Testis (tissue), 3 donors: ENCODE measurements around the gene RDH13. TPM values are rescaled to one million over a fixed set of nuclear protein-coding genes. Genes with fewer than 3 reads are reported as not detected.

ENCODE experiments used
- DNase-seq: peaks from one replicate; pipeline ENCODE4 v3.0.0-alpha.2; 2019
- H3K27ac ChIP-seq, 2 donors: fragments of 200-600 bp; sonication (generic); one replicate each; pipeline ENCODE4 v1.5.1; 2019
- H3K27me3 ChIP-seq: fragments of 200-600 bp; sonication (generic); one replicate; pipeline ENCODE4 v1.5.1; 2019
- H3K36me3 ChIP-seq: fragments of 200-600 bp; sonication (generic); one replicate; pipeline ENCODE4 v1.5.1; 2017; ENCODE audit warnings: low read depth; ENCODE audit errors: missing control alignments
- H3K4me1 ChIP-seq: fragments of 200-600 bp; sonication (generic); one replicate; pipeline ENCODE4 v1.5.1; 2019
- H3K4me3 ChIP-seq, 2 donors: fragments of 200-600 bp; sonication (generic); one replicate each; pipeline ENCODE4 v1.5.1; 2017 to 2019
- H3K9me3 ChIP-seq: fragments of 200-600 bp; sonication (generic); one replicate; pipeline ENCODE4 v1.5.1; 2017
- POLR2A ChIP-seq: fragments of 450-650 bp; IDR thresholded peaks from one replicate; pipeline ENCODE4 v1.6.1; 2017; ENCODE audit warnings: antibody characterized with exemption, mild to moderate bottlenecking, moderate library complexity
- WGBS, 2 donors: methylation state at CpG; one replicate each; pipeline ENCODE4 v1.1.5; 2018; 5-methylcytosine and 5-hydroxymethylcytosine counted together
- intact Hi-C: fragments of 100-400 bp; cut with DNase I; formaldehyde crosslinking; loops from one replicate; pipeline ENCODE4 v1.15.1; 2023; ENCODE audit warnings: low total_unique reads
- polyA plus RNA-seq: library from polyadenylated mRNA; stranded (reverse); fragments of 350-450 nt; fragmentation: Illumina TruSeq; extraction: RNeasy Lipid Tissue Mini Kit (QIAGEN cat#74804); gene quantifications from one replicate; pipeline ENCODE4 v1.2.3, GENCODE V29; 2014; ENCODE audit warnings: low read depth, low replicate concordance; ENCODE audit not compliant: insufficient read depth
- total RNA-seq, 2 donors: library from RNA; depleted of rRNA; stranded (reverse); fragments of >200 nt; gene quantifications; one replicate each; pipeline ENCODE4 v1.2.3, GENCODE V29; 2016
- TF ChIP-seq, protein P1 (sequence below), 3 experiments: fragments of 450-650 bp in 2 of 3; fragments of 200-600 bp in 1 of 3; sonication (generic) in 1 of 3; IDR thresholded peaks; one replicate each; pipeline ENCODE4 v1.5.1; 2016 to 2019; ENCODE audit warnings: antibody characterized with exemption in 3 of 3, mild to moderate bottlenecking in 2 of 3, moderate library complexity in 1 of 3

RDH13 gene
- total and polyA plus RNA-seq, 3 donors from 2014 or later: 13.9 to 24.3 (median 22.5) TPM

- Histone ChIP-seq H3K9me3 (no peaks in the 10 kb centered on the region), H3K36me3 (no peaks in the 10 kb centered on the region), H3K4me1 (peaks cover 17% of the 10 kb centered on the region), H3K27me3 (no peaks in the 10 kb centered on the region), H3K4me3 (no peak overlapping the region), H3K27ac (no peak overlapping the region)
- TF ChIP-seq, protein P1, sequence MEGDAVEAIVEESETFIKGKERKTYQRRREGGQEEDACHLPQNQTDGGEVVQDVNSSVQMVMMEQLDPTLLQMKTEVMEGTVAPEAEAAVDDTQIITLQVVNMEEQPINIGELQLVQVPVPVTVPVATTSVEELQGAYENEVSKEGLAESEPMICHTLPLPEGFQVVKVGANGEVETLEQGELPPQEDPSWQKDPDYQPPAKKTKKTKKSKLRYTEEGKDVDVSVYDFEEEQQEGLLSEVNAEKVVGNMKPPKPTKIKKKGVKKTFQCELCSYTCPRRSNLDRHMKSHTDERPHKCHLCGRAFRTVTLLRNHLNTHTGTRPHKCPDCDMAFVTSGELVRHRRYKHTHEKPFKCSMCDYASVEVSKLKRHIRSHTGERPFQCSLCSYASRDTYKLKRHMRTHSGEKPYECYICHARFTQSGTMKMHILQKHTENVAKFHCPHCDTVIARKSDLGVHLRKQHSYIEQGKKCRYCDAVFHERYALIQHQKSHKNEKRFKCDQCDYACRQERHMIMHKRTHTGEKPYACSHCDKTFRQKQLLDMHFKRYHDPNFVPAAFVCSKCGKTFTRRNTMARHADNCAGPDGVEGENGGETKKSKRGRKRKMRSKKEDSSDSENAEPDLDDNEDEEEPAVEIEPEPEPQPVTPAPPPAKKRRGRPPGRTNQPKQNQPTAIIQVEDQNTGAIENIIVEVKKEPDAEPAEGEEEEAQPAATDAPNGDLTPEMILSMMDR (IDR thresholded peaks at IDR 0.05): no peak
- no peak for TF ChIP-seq POLR2A
- intact Hi-C loops: no loop called here
- no peak for DNase-seq
- WGBS, 2 donors: 56 to 68% methylated on average over 12 of the region's 12 CpGs
These were observed 25.1 kb upstream of the RDH13 start for GRCh38 chr19:55088021-55088451.

DNA sequence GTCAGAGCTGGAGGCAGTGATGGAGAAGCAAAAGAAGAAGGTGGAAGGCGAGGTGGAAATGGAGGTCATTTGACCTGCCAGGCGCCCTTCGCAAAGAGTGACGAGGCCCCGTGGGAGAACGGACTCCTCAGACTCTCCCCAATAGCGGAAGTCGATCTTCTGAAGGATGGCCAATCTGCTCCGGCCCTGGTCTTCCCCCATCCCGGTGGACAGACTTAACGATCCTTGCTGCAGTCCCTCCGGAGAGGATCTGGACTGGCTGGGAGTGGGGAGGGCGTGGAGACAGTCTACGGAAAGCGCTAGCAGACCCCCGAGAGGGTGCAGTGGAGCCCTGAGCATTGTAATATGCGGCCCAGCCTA is 24.6 kb upstream of the RDH13 start:
- no peaks in the 10 kb centered on the region for H3K9me3 ChIP-seq
- WGBS, 2 donors: 26 to 36% methylated on average over 17 of the region's 17 CpGs
- H3K27me3 ChIP-seq: no peaks in the 10 kb centered on the region
- peak overlapping the region; percentile 21 to 48 for H3K4me3 ChIP-seq
- peaks cover 17% of the 10 kb centered on the region for H3K4me1 ChIP-seq
- intact Hi-C loops: no loop called here
- no peaks in the 10 kb centered on the region for H3K36me3 ChIP-seq
- no peak for DNase-seq
- TF ChIP-seq, protein P1 (IDR thresholded peaks at IDR 0.05): no peak
- TF ChIP-seq POLR2A: no peak
- no peak overlapping the region for H3K27ac ChIP-seq

GRCh38 chr19:55086730-55087541 is 24.0 kb upstream of the RDH13 start:
- intact Hi-C loops: no loop called here
- TF ChIP-seq POLR2A: no peak
- TF ChIP-seq, protein P1 (IDR thresholded peaks at IDR 0.05): no peak
- H3K4me1 ChIP-seq: peaks cover 17% of the 10 kb centered on the region
- H3K27me3 ChIP-seq: no peaks in the 10 kb centered on the region
- peak; percentile 93 for DNase-seq
- H3K4me3 ChIP-seq: peak overlapping the region; percentile 21 to 48
- H3K27ac ChIP-seq: no peak overlapping the region
- no peaks in the 10 kb centered on the region for H3K9me3 ChIP-seq
- no peaks in the 10 kb centered on the region for H3K36me3 ChIP-seq
- WGBS, 2 donors: 1 to 2% methylated on average over 10 to 47 of the region's 74 CpGs

GRCh38 chr19:55085923-55086715 is 23.2 kb upstream of the RDH13 start:
- H3K4me3 ChIP-seq: peak overlapping the region; percentile 21 to 48
- DNase-seq: no peak
- 38 to 43% methylated on average over 12 to 26 of the region's 35 CpGs for WGBS, 2 donors
- intact Hi-C loops: no loop called here
- H3K9me3 ChIP-seq: no peaks in the 10 kb centered on the region
- peaks cover 19% of the 10 kb centered on the region for H3K4me1 ChIP-seq
- no peaks in the 10 kb centered on the region for H3K27me3 ChIP-seq
- TF ChIP-seq POLR2A: no peak
- TF ChIP-seq, protein P1 (IDR thresholded peaks at IDR 0.05): no peak
- no peak overlapping the region for H3K27ac ChIP-seq
- H3K36me3 ChIP-seq: no peaks in the 10 kb centered on the region
